Activated naive CD4-positive, alpha-beta T cell treated with anti-CD3 and anti-CD28 coated beads, Interleukin-2, amount 10 ng/mL, durations not matched to agents 7 days and 5 days (primary cell): ENCODE data around the gene TTLL9.

ENCODE experiments used
- CTCF ChIA-PET: fragments of 350-600 bp; sonication (Branson Sonifier 250); formaldehyde crosslinking; loops from one replicate; lab custom pipeline; 2021; ENCODE audit warnings: antibody characterized with exemption; lab: Charles Lee
- DNase-seq: peaks from one replicate; pipeline ENCODE4 v3.0.0-alpha.2; 2020
- H3K27ac Mint-ChIP-seq: one replicate; pipeline ENCODE4 v1.8.0; 2021; ENCODE audit warnings: mild to moderate bottlenecking, moderate library complexity, mixed read lengths
- H3K27me3 Mint-ChIP-seq: one replicate; pipeline ENCODE4 v1.8.0; 2021; ENCODE audit warnings: mild to moderate bottlenecking, mixed read lengths
- H3K36me3 Mint-ChIP-seq: one replicate; pipeline ENCODE4 v1.8.0; 2021; ENCODE audit warnings: mixed read lengths
- H3K4me1 Mint-ChIP-seq: one replicate; pipeline ENCODE4 v1.8.0; 2021; ENCODE audit warnings: mixed read lengths
- H3K4me3 Mint-ChIP-seq: one replicate; pipeline ENCODE4 v1.8.0; 2021; ENCODE audit warnings: mild to moderate bottlenecking, moderate library complexity, mixed read lengths
- H3K9me3 Mint-ChIP-seq: one replicate; pipeline ENCODE4 v1.8.0; 2021; ENCODE audit warnings: mixed read lengths

The TTLL9 gene

GRCh38 chr20:31857861-31858759 lies 12.3 kb upstream of the TTLL9 start:
- peak; percentile 58 for DNase-seq
- no peaks in the 10 kb centered on the region for H3K36me3 Mint-ChIP-seq
- H3K4me1 Mint-ChIP-seq, result peaks cover 28% of the 10 kb centered on the region
- CTCF ChIA-PET, result interaction anchor here (0.9 to 1.1 kb wide), 2 partner anchors 12 to 233 kb away, joined by 3 read pairs; no protein-coding TSS in a partner anchor
- no peak overlapping the region for H3K4me3 Mint-ChIP-seq
- no peaks in the 10 kb centered on the region for H3K9me3 Mint-ChIP-seq
- H3K27me3 Mint-ChIP-seq, result peaks cover 4% of the 10 kb centered on the region
- H3K27ac Mint-ChIP-seq, result no peak overlapping the region

GRCh38 chr20:31858760-31859083 lies 11.7 kb upstream of the TTLL9 start:
- Mint-ChIP-seq H3K27me3 (peaks cover 3% of the 10 kb centered on the region), H3K36me3 (no peaks in the 10 kb centered on the region), H3K9me3 (no peaks in the 10 kb centered on the region), H3K4me1 (peaks cover 28% of the 10 kb centered on the region), H3K27ac (no peak overlapping the region), H3K4me3 (no peak overlapping the region)
- no peak for DNase-seq
- CTCF ChIA-PET, result interaction anchor here (0.9 to 1.3 kb wide), 2 partner anchors 12 to 36 kb away, joined by 3 to 4 read pairs; no protein-coding TSS in a partner anchor

GRCh38 chr20:31859266-31859997 lies 11.0 kb upstream of the TTLL9 start:
- H3K9me3 Mint-ChIP-seq, result no peaks in the 10 kb centered on the region
- H3K4me3 Mint-ChIP-seq, result no peak overlapping the region
- no peak for DNase-seq
- CTCF ChIA-PET, result interaction anchor here (0.9 to 1.8 kb wide), 4 partner anchors 8 to 92 kb away, joined by 3 to 6 read pairs (median 4); partner anchors contain the start of gene PDRG1
- peaks cover 28% of the 10 kb centered on the region for H3K4me1 Mint-ChIP-seq
- H3K36me3 Mint-ChIP-seq, result no peaks in the 10 kb centered on the region
- no peak overlapping the region for H3K27ac Mint-ChIP-seq
- H3K27me3 Mint-ChIP-seq, result no peaks in the 10 kb centered on the region

GRCh38 chr20:31859998-31860380 lies 10.4 kb upstream of the TTLL9 start:
- no peak overlapping the region for H3K27ac Mint-ChIP-seq
- no peaks in the 10 kb centered on the region for H3K9me3 Mint-ChIP-seq
- CTCF ChIA-PET, result interaction anchor here (0.9 to 1.8 kb wide), 4 partner anchors 9 to 92 kb away, joined by 3 to 6 read pairs (median 4); partner anchors contain the start of gene PDRG1
- H3K4me1 Mint-ChIP-seq, result peaks cover 28% of the 10 kb centered on the region
- no peak for DNase-seq
- H3K27me3 Mint-ChIP-seq, result no peaks in the 10 kb centered on the region
- no peaks in the 10 kb centered on the region for H3K36me3 Mint-ChIP-seq
- H3K4me3 Mint-ChIP-seq, result no peak overlapping the region

- no peak overlapping the region for H3K27ac Mint-ChIP-seq
- H3K4me1 Mint-ChIP-seq, result peaks cover 28% of the 10 kb centered on the region
- no peaks in the 10 kb centered on the region for H3K9me3 Mint-ChIP-seq
- DNase-seq, result no peak
- CTCF ChIA-PET, result interaction anchor here (0.9 to 1.8 kb wide), 3 partner anchors 9 to 91 kb away, joined by 3 to 6 read pairs (median 4); partner anchors contain the start of gene PDRG1
- peak overlapping the region; percentile 21 for H3K4me3 Mint-ChIP-seq
- H3K36me3 Mint-ChIP-seq, result no peaks in the 10 kb centered on the region
- H3K27me3 Mint-ChIP-seq, result no peaks in the 10 kb centered on the region
Observed at GRCh38 chr20:31860390-31861134, 9.9 kb upstream of the TTLL9 start.

GRCh38 chr20:31861135-31861384 lies 9.4 kb upstream of the TTLL9 start:
- no peaks in the 10 kb centered on the region for H3K9me3 Mint-ChIP-seq
- peak overlapping the region; percentile 18 for H3K4me3 Mint-ChIP-seq
- no peak overlapping the region for H3K27ac Mint-ChIP-seq
- H3K27me3 Mint-ChIP-seq, result no peaks in the 10 kb centered on the region
- DNase-seq, result no peak
- CTCF ChIA-PET, result interaction anchor here (0.9 to 1.8 kb wide), 3 partner anchors 10 to 91 kb away, joined by 3 to 6 read pairs (median 4); partner anchors contain the start of gene PDRG1
- no peaks in the 10 kb centered on the region for H3K36me3 Mint-ChIP-seq
- H3K4me1 Mint-ChIP-seq, result peaks cover 28% of the 10 kb centered on the region

- H3K36me3 Mint-ChIP-seq, result no peaks in the 10 kb centered on the region
- peaks cover 28% of the 10 kb centered on the region for H3K4me1 Mint-ChIP-seq
- H3K27me3 Mint-ChIP-seq, result no peaks in the 10 kb centered on the region
- DNase-seq, result peak; percentile 77
- H3K4me3 Mint-ChIP-seq, result peak overlapping the region; percentile 25
- no peaks in the 10 kb centered on the region for H3K9me3 Mint-ChIP-seq
- CTCF ChIA-PET, result no interaction called here
- H3K27ac Mint-ChIP-seq, result no peak overlapping the region
Observed at GRCh38 chr20:31861385-31862156, 8.9 kb upstream of the TTLL9 start.

- Mint-ChIP-seq H3K4me1 (peaks cover 28% of the 10 kb centered on the region), H3K27ac (no peak overlapping the region), H3K36me3 (no peaks in the 10 kb centered on the region), H3K4me3 (peak overlapping the region; percentile 25), H3K9me3 (no peaks in the 10 kb centered on the region), H3K27me3 (peaks cover 4% of the 10 kb centered on the region)
- no peak for DNase-seq
- CTCF ChIA-PET, result interaction anchor here (1.9 kb wide), 1 partner anchor 9 kb away, joined by 9 read pairs; no protein-coding TSS in a partner anchor
Observed at GRCh38 chr20:31862157-31862470, 8.3 kb upstream of the TTLL9 start.

GRCh38 chr20:31862506-31862905 lies 7.9 kb upstream of the TTLL9 start:
- no peak for DNase-seq
- Mint-ChIP-seq H3K27me3 (peaks cover 6% of the 10 kb centered on the region), H3K4me3 (no peak overlapping the region), H3K36me3 (no peaks in the 10 kb centered on the region), H3K9me3 (no peaks in the 10 kb centered on the region), H3K4me1 (peaks cover 27% of the 10 kb centered on the region), H3K27ac (no peak overlapping the region)
- CTCF ChIA-PET, result interaction anchor here (1.9 kb wide), 1 partner anchor 10 kb away, joined by 9 read pairs; no protein-coding TSS in a partner anchor

- no peak overlapping the region for H3K4me3 Mint-ChIP-seq
- H3K4me1 Mint-ChIP-seq, result peaks cover 19% of the 10 kb centered on the region
- H3K36me3 Mint-ChIP-seq, result no peaks in the 10 kb centered on the region
- H3K27ac Mint-ChIP-seq, result no peak overlapping the region
- peaks cover 12% of the 10 kb centered on the region for H3K27me3 Mint-ChIP-seq
- DNase-seq, result no peak
- no peaks in the 10 kb centered on the region for H3K9me3 Mint-ChIP-seq
- CTCF ChIA-PET, result interaction anchor here (0.9 to 1.9 kb wide), 2 partner anchors 9 to 11 kb away, joined by 3 to 9 read pairs; no protein-coding TSS in a partner anchor
Observed at GRCh38 chr20:31863296-31864085, 6.9 kb upstream of the TTLL9 start.

- no peaks in the 10 kb centered on the region for H3K9me3 Mint-ChIP-seq
- peaks cover 25% of the 10 kb centered on the region for H3K27me3 Mint-ChIP-seq
- DNase-seq, result no peak
- no peak overlapping the region for H3K27ac Mint-ChIP-seq
- H3K4me1 Mint-ChIP-seq, result peaks cover 16% of the 10 kb centered on the region
- CTCF ChIA-PET, result interaction anchor here (0.6 kb wide), 1 partner anchor 10 kb away, joined by 4 read pairs; no protein-coding TSS in a partner anchor
- H3K4me3 Mint-ChIP-seq, result no peak overlapping the region
- peaks cover under 1% of the 10 kb centered on the region for H3K36me3 Mint-ChIP-seq
Observed at GRCh38 chr20:31864521-31865400, 5.7 kb upstream of the TTLL9 start.

- no peaks in the 10 kb centered on the region for H3K9me3 Mint-ChIP-seq
- no peak overlapping the region for H3K27ac Mint-ChIP-seq
- peaks cover 3% of the 10 kb centered on the region for H3K36me3 Mint-ChIP-seq
- H3K27me3 Mint-ChIP-seq, result peaks cover 39% of the 10 kb centered on the region
- peaks cover 17% of the 10 kb centered on the region for H3K4me1 Mint-ChIP-seq
- CTCF ChIA-PET, result no interaction called here
- H3K4me3 Mint-ChIP-seq, result no peak overlapping the region
- DNase-seq, result no peak
Observed at GRCh38 chr20:31866221-31866620, 4.2 kb upstream of the TTLL9 start.
